ENCODE results near the gene SDC3.

- no peak for TF ChIP-seq CTCF (IDR thresholded peaks at IDR 0.05)
- no peak for TF ChIP-seq POLR2A (IDR thresholded peaks at IDR 0.05)
Measured at GRCh38 chr1:30893776-30894507, 14.6 kb downstream of the SDC3 start.

Data from lower leg skin (tissue), 3 donors.